Panc1 (cell line): Measurements from ENCODE around the gene IL1RAP. TPM values are rescaled to one million over a fixed set of nuclear protein-coding genes. Genes with fewer than 3 reads are reported as not detected.

Source experiments
- ATAC-seq: fragments of 200-7000 bp; cut with Tn5 transposase; 2 replicates; pipeline ENCODE4 v1.9.1; 2020; ENCODE audit warnings: mild to moderate bottlenecking, moderate library complexity
- BruUV-seq: library from RNA; stranded (reverse); fragments of 400-500 nt; replicated peaks from 2 replicates; lab custom pipeline; 2021; lab: Mats Ljungman, UMichigan
- CTCF ChIA-PET: fragments of 300-600 bp; sonication (Branson Sonifier 250); formaldehyde crosslinking; loops from one replicate; lab custom pipeline; 2022; ENCODE audit warnings: antibody characterized with exemption; lab: Charles Lee
- POLR2A ChIA-PET: fragments of 300-600 bp; sonication (Branson Sonifier 250); formaldehyde crosslinking; loops from one replicate; lab custom pipeline; 2022; ENCODE audit warnings: antibody characterized with exemption; lab: Charles Lee
- DNase-seq: peaks from one replicate; pipeline ENCODE4 v3.0.0-alpha.2; 2010; ENCODE audit warnings: low read depth, low spot score
- H3K27ac ChIP-seq: 2 replicates; pipeline ENCODE4 v1.5.1; 2011; ENCODE audit warnings: mild to moderate bottlenecking, low read length, inconsistent platforms
- H3K27me3 ChIP-seq: fragments of 200-500 bp; sonication (Bioruptor generic); 2 replicates; pipeline ENCODE4 v1.6.0; 2014; ENCODE audit warnings: low read length, inconsistent platforms; ENCODE audit not compliant: control insufficient read depth, insufficient read depth
- H3K36me3 ChIP-seq: fragments of 200-500 bp; sonication (Bioruptor generic); 2 replicates; pipeline ENCODE4 v1.5.1; 2014; ENCODE audit warnings: inconsistent platforms, mild to moderate bottlenecking, low read length, moderate library complexity; ENCODE audit not compliant: control insufficient read depth, insufficient read depth
- H3K4me1 ChIP-seq: 2 replicates; pipeline ENCODE4 v1.5.1; 2011; ENCODE audit warnings: inconsistent platforms, mild to moderate bottlenecking, low read length, moderate library complexity; ENCODE audit not compliant: control insufficient read depth, insufficient read depth
- H3K4me3 ChIP-seq, 2 experiments: 2 replicates each; pipeline ENCODE4 v1.5.1; 2011 to 2012; ENCODE audit warnings: low read depth in 2 of 2, low read length in 2 of 2, mild to moderate bottlenecking in 2 of 2, inconsistent platforms in 1 of 2, moderate library complexity in 1 of 2
- H3K9me3 ChIP-seq: fragments of 200-500 bp; sonication (Bioruptor generic); 2 replicates; pipeline ENCODE4 v1.5.1; 2014; ENCODE audit warnings: low read depth, mild to moderate bottlenecking, inconsistent platforms, low read length, moderate library complexity; ENCODE audit not compliant: control insufficient read depth, insufficient read depth
- POLR2AphosphoS5 ChIP-seq: IDR thresholded peaks from 2 replicates; pipeline ENCODE4 v1.6.1; 2012; ENCODE audit warnings: mild to moderate bottlenecking, low read depth, low read length, moderate library complexity
- SIN3A ChIP-seq: IDR thresholded peaks from 2 replicates; pipeline ENCODE4 v1.6.1; 2012; ENCODE audit warnings: low read depth, mild to moderate bottlenecking, low read length, moderate library complexity, borderline replicate concordance; ENCODE audit not compliant: insufficient read depth
- TCF7L2 ChIP-seq: IDR thresholded peaks from 2 replicates; pipeline ENCODE4 v1.6.1; 2011; ENCODE audit warnings: mild to moderate bottlenecking, low read depth, low read length, inconsistent platforms
- in situ Hi-C: cut with HindIII; loops from 2 replicates; pipeline ENCODE4 v1.10.0; 2016; ENCODE audit warnings: low sequenced_read_pairs, low pct_unique_long_range_greater_than_20kb
- intact Hi-C: fragments of 100-400 bp; cut with micrococcal nuclease; formaldehyde crosslinking; loops from one replicate; pipeline ENCODE4 v1.10.0; 2022; ENCODE audit not compliant: unreplicated experiment
- total RNA-seq: library from RNA; stranded (reverse); gene quantifications from one replicate; pipeline ENCODE4 v1.2.1, GENCODE V29; 2021; ENCODE audit not compliant: unreplicated experiment
- TF ChIP-seq, protein P1 (sequence below): fragments of 450-650 bp; IDR thresholded peaks from 2 replicates; pipeline ENCODE4 v1.5.1; 2017; ENCODE audit warnings: mild to moderate bottlenecking
- TF ChIP-seq, protein P2 (sequence below), 2 experiments: IDR thresholded peaks; 2 replicates each; pipeline ENCODE4 v1.6.1; 2011 to 2012; ENCODE audit warnings: low read depth in 2 of 2, control low read depth in 1 of 2, low read length in 1 of 2, mild to moderate bottlenecking in 1 of 2, moderate library complexity in 1 of 2; ENCODE audit not compliant: insufficient read depth in 1 of 2

Gene IL1RAP
- total RNA-seq, 1 experiment from 2014 or later: 5.2 TPM

- no peak for TF ChIP-seq POLR2AphosphoS5
- TF ChIP-seq, protein P1, sequence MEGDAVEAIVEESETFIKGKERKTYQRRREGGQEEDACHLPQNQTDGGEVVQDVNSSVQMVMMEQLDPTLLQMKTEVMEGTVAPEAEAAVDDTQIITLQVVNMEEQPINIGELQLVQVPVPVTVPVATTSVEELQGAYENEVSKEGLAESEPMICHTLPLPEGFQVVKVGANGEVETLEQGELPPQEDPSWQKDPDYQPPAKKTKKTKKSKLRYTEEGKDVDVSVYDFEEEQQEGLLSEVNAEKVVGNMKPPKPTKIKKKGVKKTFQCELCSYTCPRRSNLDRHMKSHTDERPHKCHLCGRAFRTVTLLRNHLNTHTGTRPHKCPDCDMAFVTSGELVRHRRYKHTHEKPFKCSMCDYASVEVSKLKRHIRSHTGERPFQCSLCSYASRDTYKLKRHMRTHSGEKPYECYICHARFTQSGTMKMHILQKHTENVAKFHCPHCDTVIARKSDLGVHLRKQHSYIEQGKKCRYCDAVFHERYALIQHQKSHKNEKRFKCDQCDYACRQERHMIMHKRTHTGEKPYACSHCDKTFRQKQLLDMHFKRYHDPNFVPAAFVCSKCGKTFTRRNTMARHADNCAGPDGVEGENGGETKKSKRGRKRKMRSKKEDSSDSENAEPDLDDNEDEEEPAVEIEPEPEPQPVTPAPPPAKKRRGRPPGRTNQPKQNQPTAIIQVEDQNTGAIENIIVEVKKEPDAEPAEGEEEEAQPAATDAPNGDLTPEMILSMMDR: no peak
- TF ChIP-seq TCF7L2: no peak
- no peak for TF ChIP-seq SIN3A
- TF ChIP-seq, protein P2, sequence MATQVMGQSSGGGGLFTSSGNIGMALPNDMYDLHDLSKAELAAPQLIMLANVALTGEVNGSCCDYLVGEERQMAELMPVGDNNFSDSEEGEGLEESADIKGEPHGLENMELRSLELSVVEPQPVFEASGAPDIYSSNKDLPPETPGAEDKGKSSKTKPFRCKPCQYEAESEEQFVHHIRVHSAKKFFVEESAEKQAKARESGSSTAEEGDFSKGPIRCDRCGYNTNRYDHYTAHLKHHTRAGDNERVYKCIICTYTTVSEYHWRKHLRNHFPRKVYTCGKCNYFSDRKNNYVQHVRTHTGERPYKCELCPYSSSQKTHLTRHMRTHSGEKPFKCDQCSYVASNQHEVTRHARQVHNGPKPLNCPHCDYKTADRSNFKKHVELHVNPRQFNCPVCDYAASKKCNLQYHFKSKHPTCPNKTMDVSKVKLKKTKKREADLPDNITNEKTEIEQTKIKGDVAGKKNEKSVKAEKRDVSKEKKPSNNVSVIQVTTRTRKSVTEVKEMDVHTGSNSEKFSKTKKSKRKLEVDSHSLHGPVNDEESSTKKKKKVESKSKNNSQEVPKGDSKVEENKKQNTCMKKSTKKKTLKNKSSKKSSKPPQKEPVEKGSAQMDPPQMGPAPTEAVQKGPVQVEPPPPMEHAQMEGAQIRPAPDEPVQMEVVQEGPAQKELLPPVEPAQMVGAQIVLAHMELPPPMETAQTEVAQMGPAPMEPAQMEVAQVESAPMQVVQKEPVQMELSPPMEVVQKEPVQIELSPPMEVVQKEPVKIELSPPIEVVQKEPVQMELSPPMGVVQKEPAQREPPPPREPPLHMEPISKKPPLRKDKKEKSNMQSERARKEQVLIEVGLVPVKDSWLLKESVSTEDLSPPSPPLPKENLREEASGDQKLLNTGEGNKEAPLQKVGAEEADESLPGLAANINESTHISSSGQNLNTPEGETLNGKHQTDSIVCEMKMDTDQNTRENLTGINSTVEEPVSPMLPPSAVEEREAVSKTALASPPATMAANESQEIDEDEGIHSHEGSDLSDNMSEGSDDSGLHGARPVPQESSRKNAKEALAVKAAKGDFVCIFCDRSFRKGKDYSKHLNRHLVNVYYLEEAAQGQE (IDR thresholded peaks at IDR 0.05; ENCODE audit: insufficient read depth in 1 of 2, low read depth in 2 of 2, low read length in 1 of 2): no peak
- BruUV-seq: no TSS peak
- intact Hi-C loops: no loop called here
- no peaks in the 10 kb centered on the region for H3K9me3 ChIP-seq
- no peaks in the 10 kb centered on the region for H3K27me3 ChIP-seq
- ATAC-seq: no peak
- ChIA-PET CTCF (no interaction called here), POLR2A (no interaction called here)
- no peak for DNase-seq
- no peaks in the 10 kb centered on the region for H3K36me3 ChIP-seq
- no peaks in the 10 kb centered on the region for H3K4me1 ChIP-seq
- no peak overlapping the region for H3K27ac ChIP-seq
- in situ Hi-C loops: no loop called here
- H3K4me3 ChIP-seq: no peak overlapping the region
Measured at GRCh38 chr3:190617185-190617584, 103.3 kb downstream of the IL1RAP start.

DNA sequence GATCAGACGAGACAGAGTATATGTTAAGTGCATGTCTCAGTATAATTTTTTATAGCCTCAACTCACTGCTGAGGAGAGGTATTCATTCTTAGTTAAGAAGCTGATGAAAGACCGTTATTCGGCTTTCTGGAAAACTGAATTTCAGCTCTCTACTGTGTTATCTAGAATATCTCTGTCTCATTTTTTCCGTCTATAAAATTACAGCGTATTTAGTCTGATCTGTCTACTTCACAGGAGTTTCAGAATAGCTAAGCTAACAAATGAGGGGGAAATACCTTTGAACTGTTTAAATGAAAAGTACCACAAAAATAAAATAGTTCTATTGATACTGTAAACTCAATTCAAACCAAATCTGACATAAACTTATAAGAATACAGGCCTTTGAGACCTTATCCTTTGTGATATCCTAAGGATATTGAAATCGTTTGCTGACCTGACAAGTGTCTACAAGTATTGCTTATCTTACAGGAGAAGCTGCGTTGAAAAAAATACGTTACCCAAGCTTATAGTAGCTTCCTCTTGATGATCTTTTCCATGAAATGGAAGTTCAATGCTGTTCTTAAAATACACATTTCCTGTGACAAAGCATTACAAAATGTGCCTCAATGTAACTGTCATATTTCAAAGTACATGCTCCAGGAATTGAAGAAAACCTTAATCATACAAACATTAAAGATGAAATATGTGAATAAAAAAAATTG is 104.6 kb downstream of the IL1RAP start:
- CTCF ChIA-PET: no interaction called here

More for the DNA sequence above, 104.6 kb downstream of the IL1RAP start:
- no peak overlapping the region for H3K4me3 ChIP-seq
- H3K27ac ChIP-seq: no peak overlapping the region
- H3K27me3 ChIP-seq: no peaks in the 10 kb centered on the region
- in situ Hi-C loops (no loop called here), intact Hi-C loops (no loop called here)
- TF ChIP-seq, protein P1: no peak
- no peak for TF ChIP-seq POLR2AphosphoS5
- no TSS peak for BruUV-seq
- H3K4me1 ChIP-seq: no peaks in the 10 kb centered on the region
- POLR2A ChIA-PET: no interaction called here
- no peaks in the 10 kb centered on the region for H3K9me3 ChIP-seq
- H3K36me3 ChIP-seq: no peaks in the 10 kb centered on the region
- ATAC-seq (no peak), DNase-seq (no peak)
